Measurements from ENCODE around the gene SLC16A5.

GRCh38 chr17:75114552-75115314 is 27.0 kb downstream of the SLC16A5 start:
- no peak for TF ChIP-seq POLR2A (IDR thresholded peaks at IDR 0.05; ENCODE audit: extremely low read depth, insufficient read length)
- no peak for TF ChIP-seq CTCF (IDR thresholded peaks at IDR 0.05; ENCODE audit: low read depth, low read length)
- TF ChIP-seq MAX (IDR thresholded peaks at IDR 0.05; ENCODE audit: low read depth, low read length): no peak
- no peak for TF ChIP-seq MYC (IDR thresholded peaks at IDR 0.05; ENCODE audit: low read depth, low read length)

Data from NB4 (cell line).